HG02981 (cell line): ENCODE data around the gene HOXD1.

ENCODE experiments used
- ATAC-seq: cut with Tn5 transposase; IDR thresholded peaks from one replicate; pipeline ENCODE4 v1.9.1; 2021; ENCODE audit warnings: mild to moderate bottlenecking, moderate library complexity; ENCODE audit not compliant: unreplicated experiment

HOXD1 gene

DNA sequence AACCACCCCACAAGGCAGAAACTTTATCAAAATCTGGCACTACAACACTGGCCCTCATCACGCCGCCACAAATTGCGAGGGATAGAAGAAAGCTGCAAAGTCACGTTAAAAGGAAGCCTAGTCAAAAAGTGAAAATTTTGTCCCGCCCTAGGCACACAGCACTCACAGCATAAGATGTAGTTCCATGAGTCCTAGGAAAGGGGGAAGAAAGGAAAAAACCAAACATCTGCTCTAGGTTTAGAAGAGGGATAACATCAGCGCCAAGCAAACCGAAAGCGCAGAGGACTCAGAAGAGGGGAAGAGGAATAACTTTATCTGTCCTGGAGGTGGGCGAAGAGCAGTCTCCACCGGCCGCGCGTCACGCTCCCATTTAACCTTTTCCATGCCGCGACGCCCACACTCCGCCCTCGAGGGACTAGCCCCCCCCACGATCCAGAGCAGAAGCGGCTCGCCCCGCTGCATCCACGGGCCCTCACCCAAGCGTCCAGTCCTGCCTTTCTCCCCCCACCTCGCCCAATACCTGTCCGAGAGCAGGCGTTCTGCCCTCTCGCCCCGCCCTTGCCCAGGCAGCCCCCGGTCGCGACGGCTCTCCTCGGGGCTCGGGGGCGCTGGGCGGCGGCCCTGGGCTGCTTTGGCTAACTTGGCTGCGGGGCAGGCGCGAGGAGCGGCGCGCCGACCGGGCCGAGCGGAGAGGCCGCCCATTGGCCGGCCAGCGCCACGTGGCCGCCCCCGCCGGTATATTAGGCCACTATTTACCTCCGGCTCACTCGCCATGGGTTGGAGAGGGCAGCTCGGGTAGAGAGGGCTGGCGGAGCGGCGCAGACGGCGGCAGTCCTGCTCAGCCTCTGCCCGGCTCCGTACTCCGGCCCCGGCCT, at the start of gene HOXD1:
TSS of gene HOXD1 (plus strand) at position 770 of the 875 bp plus-strand sequence. CDS start 134 bp downstream, outside the sequence.
- ATAC-seq, result no peak

- ATAC-seq, result no peak
Measured at GRCh38 chr2:176138923-176139660, 49.4 kb upstream of the HOXD1 start.

GRCh38 chr2:176139661-176140512, 48.6 kb upstream of the HOXD1 start:
- no peak for ATAC-seq

- peak; percentile 84 for ATAC-seq
Measured at GRCh38 chr2:176140513-176141317, 47.8 kb upstream of the HOXD1 start.

DNA sequence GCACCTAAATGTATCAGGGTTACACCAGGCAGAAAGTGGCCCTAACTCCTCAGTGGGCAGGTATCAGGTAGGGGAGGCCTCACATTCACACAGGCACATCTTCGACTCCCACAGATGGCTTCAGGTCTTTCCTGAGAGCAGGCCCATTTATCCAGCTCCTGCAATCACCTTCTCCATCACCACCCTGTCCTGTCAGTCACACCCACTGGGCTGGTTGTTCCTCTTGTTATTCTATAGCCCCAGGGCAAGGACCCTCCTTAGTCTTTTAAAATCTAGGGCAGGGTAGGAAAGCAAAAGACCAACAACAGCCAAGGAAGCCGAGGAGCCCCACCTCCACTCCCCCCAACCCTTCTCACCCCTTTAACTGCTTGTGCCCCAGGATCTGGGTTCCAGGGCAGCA, 46.2 kb upstream of the HOXD1 start:
- ATAC-seq, result no peak

DNA sequence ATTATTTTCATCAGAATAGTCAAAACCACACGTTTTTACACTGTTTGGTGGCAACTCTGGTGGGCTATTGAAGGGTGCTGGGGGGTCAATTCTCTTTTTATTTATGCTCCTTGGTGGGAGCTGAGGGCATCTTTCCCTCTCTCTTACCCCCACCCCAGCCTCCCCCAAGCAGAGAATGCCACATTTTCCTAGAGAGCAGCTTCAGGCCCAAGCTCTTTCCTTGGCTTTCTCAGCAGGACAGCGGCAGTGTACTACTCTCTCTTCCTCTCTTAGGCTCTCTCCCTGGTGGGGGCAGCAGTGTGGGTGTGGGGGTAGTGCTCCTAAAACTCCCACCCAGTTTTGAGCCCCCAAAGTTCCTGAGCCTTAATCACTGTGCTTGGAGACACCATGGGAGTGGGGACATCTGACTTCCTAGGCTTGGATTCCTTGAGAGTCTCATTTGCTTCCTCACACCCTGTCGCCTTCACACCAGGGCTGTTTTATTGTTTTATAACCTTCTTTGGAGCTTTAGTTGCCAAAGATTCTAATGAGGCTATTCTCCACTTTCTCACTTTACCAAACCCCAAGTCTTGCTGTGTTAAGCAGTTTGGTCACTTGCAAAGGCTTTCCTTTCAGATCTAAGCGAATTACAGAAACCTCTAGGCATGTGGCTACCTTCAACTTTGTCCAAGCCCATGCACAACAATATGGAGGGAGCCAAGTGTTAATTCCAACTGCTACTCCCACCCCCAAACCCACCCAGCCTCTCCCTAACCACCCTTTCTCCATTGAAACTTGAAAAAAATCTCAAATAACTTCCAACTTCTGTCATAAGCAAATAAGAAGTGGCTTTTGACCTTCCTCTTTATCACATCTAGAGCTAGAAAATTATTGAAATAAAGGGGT, 43.1 kb upstream of the HOXD1 start:
- no peak for ATAC-seq

- ATAC-seq, result no peak
Measured at GRCh38 chr2:176146101-176146500, 42.4 kb upstream of the HOXD1 start.

GRCh38 chr2:176146645-176147044, 41.8 kb upstream of the HOXD1 start:
- ATAC-seq, result no peak

GRCh38 chr2:176147210-176147799, 41.2 kb upstream of the HOXD1 start:
- ATAC-seq, result no peak

DNA sequence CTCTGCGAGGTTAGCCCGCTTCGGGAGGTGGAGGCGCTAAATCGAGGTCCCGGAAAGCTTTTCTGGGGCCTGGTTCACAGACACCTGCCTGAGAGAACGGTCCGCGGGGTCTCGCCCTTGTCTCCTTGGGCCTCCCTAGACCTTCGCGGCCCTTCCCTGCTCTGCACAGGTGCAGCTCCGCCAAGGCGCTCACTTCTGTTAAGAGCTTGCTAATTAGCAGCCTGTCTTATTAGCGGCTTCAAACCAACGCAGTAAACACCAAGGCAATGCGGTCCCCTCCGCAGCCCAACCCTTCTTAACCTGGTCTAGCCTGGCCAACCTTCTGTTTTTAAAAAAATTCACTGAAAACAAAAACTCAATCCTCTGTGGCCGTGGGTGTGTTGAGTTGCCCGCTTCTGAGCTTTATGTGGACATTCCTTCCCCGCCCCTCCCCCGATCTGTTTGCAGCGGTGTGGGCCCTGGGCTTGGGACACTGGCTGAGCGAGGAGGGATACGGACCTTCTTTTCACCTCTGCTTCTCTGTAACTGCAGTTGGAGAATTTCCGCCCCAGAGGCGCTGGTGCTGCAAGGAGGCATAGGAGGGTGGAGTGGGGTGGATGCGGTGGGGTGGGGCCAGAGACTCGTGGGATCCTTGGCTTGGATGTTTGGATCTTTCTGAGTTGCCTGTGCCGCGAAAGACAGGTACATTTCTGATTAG, 40.5 kb upstream of the HOXD1 start:
- ATAC-seq, result no peak

- ATAC-seq, result no peak
Measured at GRCh38 chr2:176148751-176149421, 39.6 kb upstream of the HOXD1 start.

GRCh38 chr2:176149481-176149938, 39.0 kb upstream of the HOXD1 start:
- ATAC-seq, result no peak

DNA sequence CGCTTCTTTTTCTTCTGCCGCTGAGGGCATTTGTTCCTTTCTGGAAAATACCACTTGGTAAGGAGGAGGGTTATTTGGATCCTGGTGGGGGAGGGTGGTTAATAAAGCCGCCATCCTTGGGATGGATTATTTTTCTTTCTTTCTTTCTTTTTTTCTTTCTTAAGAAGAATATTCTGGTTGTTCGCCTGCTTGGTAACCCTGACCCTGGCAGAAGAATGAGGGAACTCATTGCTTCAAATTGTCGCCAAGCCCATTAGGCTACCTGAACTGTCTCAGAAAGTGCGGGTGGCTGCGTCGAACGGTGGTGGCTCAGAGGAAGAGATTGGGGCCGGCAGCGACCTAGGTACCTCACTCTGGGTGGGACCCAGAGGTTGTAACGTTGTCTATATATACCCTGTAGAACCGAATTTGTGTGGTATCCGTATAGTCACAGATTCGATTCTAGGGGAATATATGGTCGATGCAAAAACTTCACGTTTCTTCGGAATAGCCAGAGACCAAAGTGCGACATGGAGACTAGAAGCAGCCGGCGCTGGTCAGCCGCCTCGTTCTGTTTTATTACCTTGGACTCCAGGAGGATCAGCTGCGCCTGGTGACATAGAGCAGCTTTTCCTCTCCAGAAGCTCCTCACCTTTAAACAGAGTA, 38.4 kb upstream of the HOXD1 start:
- no peak for ATAC-seq

DNA sequence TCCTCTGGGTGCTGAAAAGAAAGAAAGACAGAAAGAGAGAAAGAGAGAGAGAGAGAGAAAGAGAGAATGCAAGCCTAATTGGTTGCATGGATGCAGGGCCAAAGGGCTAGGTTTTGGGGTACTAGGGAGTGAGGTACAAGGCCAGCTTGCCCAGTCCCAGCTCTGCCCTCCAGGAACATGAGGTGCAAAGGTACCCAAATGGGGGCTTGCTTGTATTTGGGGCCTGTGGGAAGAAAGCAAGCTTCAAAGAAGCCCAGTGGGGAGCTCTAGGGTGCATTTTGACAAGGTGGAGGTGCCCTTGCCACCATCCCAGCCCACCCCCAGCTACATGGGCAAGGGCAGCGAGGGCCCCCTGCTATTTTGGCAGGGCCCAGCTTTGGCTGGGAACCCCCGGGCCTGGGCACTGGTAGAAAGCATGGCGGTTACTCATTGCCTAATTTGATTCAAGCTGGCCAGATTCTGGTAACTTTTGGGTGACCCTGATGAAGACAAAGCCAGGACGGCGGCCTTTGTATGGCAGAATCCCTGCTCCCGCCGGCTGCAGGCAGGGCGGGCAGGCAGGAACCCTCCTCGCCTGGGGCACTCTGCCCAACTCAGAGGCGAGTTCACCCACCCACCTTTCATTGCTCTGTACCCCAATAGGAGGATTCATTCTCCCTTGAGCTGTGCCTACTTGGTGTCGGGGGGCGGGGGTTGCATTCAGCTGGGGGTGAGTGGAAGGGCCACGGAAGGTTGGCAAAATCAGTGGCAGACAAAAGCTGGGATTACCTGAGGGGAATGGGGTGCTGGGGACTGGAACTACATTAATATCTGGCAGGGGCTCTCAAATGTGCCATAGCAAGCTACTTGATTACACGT, 37.7 kb upstream of the HOXD1 start:
- ATAC-seq, result no peak

GRCh38 chr2:176151442-176152287, 36.8 kb upstream of the HOXD1 start, which contains the start of gene HOXD4:
TSS of gene HOXD4 (plus strand) at chr2:176151550. CDS start at chr2:176151634, 84 bp downstream.
- no peak for ATAC-seq
